SKM-1 treated with dmso at 0.1 percent for 144 hours (cell line): ENCODE measurements around the gene KIF17.
"Not testable (repeated sequence)": the region's sequence is repeated elsewhere in the genome, so short reads cannot be mapped to it uniquely, and the experiment has no call there.

Experiments used
- DNase-seq: peaks from one replicate; lab custom pipeline; 2025; ENCODE audit not compliant: unreplicated experiment; lab: John Stamatoyannopoulos, UW

Gene KIF17

DNA sequence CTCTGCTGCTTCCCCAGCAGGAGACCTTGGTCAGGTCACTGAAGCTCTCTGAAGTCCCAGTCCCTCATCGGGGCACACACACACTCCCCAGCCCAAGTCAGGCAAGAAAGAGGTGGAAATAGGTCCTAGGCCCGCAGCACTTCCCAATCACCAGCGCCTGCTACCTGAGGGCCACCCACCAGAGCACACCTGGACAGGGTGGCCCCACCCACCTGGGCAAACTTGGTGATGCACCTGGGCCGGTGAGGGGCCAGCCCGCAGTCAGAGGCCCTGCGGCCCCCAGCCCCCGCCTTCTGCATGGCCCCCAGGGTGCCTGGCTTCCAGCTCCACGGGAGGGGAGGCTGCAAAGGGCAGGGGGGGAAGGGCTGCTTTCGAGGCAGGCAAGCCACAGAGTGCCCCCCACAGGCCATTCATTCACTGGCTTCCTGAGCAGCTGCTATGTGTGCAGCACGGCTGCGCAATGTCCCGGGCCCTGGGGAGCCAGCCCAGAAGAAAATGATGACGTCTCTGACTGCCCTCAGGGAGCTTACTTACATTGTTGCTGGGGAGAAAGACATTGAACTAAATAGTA is 10.0 kb upstream of the KIF17 start:
- no peak for DNase-seq

DNA sequence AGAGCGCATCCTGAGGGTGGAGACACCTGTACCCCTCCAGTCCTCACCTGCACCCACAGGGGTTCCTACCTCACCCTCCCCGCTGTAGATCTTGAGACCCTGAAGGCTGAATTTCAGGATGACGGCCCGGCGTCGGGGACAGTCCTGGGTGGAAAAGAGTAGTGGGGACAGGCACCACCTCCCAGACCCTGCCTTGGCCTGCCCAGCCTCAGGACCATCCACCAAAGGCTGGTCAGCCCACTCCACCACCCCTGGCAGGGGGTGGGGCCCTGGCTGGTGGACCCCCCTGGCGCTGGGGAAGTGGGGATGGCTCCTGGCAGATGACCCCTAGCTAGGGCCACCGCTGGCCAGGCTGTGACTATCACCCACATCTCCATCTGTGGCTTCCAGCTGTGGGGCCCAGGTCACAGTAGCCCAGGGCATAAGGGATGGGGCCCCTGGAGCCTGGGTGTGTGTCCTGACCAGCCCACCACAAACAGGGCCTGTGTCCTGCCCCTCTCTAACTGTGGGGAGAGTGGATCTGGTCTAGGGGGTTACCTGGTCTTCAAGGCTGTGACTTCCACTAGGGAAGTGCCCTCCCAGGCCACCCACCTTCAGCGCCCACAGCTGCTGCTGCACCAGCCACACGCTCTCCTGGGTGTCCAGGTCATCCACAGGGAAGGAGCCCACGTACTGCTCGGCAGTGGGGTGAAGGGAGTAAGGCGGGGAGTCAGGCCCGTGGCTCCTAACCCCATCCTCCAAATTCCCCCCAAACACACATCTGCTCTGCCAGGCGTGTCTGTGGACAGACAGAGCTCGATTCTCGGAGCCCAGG is 9.3 kb upstream of the KIF17 start:
- DNase-seq, result no peak

DNA sequence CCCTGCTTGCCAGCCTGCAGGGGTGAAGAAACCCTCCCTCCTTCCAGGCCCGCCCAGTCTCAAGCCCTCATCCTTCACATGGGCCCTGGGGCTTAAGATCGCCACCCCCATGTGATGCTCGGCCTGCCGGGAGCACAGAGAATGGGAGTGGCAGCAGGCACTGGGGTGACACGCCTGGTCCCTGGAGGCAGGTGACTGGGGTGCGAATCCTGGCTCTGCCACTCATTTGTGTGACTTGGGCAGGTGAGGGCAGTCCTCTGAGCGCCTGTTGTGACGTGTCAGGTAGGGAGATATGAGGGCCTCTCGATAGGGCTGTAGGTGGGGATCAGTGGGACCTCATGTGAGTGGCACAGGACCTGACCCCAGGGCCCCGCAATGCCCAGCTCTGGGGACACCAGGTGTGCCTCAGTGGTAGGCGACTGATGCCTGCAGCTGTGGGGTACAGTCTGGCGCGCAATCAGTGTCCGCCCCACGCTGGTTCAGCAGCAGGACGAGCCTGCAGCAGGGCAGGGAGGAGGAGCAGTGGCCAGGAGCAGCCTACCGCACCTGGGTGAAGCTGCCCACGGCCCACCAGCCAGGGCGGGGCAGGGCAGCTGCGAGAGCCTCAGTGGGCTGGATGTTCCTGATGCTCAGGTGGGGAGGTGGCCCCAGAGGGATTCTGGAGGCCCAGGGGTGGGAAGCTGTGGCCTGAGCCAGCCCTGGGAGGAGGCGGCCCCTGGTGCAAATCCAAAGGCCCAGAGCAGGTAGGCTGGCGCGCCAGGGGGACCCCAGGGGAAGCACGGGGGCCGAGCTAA is 8.5 kb upstream of the KIF17 start:
- DNase-seq, result no peak

DNA sequence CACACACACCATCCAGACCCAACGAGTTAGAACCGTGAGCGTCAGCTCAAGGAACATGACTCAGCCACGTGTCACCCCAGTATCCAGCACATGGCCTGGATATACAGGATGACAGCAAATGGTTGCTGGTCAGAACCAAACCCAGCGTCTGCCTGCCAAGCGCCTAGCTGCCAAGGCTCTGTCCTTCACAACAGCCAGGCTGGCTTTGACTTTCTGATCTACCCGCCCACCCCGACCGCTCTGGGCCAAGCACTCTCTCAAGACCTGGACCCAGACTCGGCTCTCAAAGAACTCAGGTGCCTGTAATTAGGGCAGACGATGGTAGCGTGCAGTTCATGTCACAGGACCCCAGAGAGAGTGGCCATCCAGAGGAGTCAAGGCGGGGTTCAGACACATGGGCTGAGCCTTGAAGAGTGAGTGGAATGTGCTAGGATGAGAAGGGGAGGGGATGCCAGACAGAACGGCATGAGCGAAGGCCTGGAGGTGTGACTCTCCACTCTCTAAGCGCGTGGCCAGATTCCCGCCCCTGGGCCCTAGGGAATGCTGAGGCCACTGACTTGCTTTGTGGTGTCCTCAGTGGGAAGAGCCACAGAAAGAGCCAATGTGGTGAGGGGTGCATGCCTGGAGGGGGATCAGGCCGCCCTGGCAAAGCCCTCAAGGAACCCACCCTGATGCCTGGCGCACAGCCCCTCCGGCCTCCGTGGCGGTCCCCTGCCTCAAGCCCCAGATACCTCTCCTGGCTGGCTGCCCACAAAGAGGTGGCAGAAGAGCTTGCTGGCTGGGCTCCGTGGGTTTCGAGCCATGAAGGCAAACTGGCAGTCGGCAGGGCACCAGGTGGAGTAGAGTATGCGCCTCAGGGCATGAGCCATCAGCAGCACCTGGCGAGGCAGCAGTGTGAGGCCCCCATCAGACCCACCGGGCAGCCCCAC is 7.6 kb upstream of the KIF17 start:
- DNase-seq, result no peak

DNA sequence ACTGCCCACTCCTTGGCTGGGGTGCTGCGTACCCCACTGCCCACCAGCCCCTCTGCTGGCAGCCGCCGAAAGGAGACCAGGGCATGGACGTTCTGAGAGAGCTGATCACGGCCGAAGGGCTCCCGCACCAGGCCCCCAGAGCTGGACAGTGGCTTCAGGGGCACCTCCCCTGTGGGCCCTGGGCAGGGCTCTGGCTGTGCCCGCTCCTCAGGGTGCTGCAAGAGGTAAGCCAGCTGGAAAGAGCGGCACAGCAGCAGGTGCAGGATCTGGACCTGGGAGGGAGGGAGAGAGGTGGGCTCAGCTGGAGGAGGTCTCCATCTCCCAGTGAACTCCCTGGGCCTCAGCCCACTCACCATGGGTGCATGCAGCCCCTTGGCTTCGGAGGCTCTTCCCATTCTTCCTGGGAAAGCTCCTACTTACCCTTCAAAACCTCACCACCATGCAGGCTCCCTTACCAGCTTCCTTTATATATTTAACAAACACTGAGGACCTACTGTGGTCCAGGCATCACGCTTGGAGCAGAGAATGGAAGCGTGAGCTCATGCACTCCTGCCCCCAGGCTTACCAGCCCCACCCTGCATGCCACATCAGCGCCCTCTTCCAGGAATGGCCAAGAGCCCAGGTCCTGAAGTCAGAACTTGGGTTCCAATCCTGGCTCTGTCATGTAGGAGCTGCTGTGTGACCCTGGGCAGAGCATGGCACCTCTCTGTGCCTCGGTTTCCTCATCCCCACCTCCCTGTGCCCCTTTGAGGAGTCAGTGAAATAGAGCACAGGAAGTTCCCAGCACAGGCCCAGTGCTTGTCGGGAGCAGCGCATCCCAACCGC is 6.8 kb upstream of the KIF17 start:
- DNase-seq, result no peak

GRCh38 chr1:20723537-20724363 is 5.9 kb upstream of the KIF17 start:
- no peak for DNase-seq

DNA sequence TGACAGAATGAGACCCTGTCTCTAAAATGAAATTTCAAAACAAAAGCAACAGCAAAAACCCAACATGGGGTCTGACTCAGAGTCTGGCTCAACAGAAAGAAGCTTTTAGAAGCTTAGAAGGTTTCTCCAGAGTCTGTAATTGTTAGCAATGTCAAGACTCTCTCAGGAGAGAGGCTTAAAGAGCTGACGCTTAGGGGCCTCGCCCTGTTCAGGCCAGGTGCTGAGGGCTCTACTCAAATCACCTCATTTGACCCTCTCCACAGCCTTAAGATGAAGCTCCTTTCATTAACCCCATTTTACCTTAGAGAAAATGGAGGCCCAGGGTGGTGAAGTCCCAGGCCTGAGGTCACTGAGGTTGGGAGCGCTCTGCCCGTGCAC is 5.3 kb upstream of the KIF17 start:
- no peak for DNase-seq

DNA sequence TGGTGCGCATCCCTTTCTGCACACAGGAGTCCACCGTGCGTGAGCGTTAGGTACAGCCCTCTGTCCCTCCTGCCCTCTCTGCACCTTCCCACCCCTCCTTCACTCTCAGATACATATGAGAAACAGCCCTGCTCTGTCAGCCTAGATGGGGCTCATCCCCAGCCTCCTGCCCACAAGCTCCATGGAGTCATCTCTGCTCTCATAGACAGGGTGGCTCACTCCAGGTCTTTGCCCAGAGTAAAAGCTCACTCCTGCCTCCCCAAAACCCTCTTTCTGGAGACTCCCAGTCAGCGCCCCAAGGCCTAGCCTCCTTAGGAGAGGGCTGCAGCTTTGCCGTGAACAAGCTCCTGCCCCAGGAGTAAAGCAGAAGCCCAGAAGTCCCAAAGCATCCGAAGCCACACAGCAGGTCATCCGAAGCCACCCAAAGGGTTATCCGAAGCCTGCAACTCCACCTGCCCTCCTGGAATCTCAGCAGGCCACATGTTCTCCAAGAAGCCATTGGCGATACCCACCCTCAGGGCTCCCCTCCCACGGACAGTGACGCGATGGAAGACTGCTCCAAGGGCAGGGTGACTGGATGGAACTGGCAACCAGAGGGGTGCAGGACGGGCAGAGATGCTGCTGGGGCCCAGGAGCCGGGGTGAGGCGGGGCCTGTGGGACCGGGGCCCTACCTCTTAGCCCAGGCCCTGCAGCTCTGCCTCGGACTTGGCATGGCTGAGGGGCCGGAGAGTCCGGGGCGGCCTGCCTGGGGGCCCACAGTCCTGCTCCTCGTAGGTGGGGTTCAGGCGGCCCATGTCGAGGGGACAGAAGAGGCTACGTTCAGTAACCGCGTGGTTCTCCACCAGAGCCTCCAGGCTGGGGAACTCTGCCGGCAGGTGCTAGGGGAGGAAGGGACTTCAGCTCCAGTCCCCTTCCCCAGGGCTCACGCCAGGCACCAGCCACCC is 3.6 kb upstream of the KIF17 start:
- DNase-seq, result no peak

GRCh38 chr1:20720631-20721091 is 2.9 kb upstream of the KIF17 start:
- DNase-seq, result no peak

GRCh38 chr1:20719871-20720620 is 2.2 kb upstream of the KIF17 start:
- DNase-seq, result no peak

DNA sequence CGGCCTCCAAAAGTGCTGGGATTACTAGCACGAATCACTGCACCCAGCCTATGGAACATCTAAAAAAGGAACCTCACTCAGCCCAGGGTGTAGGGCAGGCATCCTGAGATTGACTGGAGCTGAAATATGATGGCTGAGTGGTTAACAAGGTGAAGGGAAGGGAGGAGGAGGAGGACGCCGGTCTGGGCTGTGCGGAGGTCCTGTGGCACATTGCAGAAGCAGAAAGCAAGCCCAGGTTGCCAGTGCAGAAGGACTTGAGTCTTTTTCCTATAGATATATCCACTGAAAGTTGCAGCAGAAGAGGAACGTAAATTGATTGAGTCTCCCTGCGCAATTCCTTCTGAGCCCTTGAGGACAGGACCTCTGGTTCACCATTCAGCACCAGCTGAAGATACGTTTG is 1.5 kb upstream of the KIF17 start:
- DNase-seq, result no peak

GRCh38 chr1:20718343-20718882 is 606 bp upstream of the KIF17 start:
- DNase-seq, result not testable (repeated sequence)

DNA sequence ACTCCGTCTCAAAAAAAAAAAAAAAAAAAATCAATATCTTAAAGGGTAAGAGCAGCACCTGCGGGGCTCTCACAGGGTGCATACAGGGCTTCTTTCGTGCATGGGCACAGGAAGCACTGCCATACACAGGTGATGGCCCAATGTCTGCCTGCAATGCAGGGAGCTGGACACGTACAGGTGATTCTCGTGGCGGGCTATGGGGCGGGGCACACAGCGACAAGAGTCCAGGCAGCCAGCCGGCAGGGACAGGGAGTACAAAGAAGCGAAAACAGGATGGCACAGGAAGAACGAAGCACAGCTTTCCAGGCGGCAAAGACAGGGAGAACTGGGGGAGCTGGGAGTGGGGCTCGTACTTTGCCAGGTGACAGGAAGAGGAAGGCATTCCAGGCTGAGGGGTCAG is 1.6 kb downstream of the KIF17 start:
- DNase-seq, result no peak

DNA sequence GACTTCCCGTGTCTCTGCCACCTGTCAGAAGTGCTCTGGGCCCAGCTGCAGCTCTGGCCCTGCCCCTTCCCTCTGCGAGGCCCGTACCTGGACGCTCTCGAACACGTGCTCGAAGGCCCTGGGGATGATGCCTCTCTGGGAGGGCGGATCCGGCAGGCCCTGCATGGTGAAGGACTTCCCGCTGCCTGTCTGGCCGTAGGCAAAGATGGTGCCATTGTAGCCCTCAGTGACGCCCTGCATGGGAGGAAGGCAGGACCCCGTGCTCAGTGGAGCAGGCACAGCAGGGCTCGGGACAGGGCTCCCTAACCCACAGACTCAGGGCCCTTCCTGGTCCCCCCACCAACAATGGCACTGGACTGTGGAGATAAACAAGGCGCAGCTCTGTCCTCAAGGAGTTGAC is 2.4 kb downstream of the KIF17 start:
- DNase-seq, result no peak

DNA sequence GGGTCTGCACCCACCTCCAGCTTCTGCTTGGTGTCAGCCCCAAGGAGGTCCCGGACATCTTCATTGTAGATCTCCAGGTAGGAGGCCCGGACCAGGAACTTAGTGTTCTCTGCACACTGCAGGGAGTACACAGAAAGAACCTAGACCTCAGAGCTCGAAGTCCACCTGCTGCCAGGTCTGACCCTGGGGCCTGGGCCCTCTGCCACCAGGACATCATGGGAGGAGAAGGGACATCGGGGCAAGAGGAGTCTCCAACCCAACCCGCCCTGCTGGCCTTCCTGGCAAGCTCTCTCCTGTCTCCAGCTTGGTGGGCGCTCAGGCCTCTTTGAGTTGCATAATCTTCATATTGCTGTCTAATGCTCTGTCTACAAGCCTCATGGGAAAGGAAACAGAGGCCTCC is 4.4 kb downstream of the KIF17 start:
- DNase-seq, result no peak

DNA sequence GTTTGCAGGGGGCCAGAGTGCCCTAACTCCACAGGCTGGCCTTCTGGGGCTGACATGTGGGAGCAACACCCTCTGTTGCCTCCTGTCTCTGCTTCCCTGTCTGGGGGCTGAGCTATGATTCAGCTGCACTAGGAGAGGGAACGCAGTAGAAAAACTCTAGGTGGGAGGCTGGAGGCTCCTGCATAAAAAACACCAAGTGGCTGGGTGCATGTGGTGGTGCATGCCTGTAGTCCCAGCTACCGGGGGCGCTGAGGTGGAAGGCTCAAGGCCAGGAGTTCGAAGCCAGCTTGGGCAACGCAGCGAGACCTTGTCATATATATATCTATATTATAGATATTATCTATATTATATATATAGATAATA is 5.6 kb downstream of the KIF17 start:
- no peak for DNase-seq
